HCT116 (cell line): ENCODE results near the gene FILIP1. TPM values are rescaled to one million over a fixed set of nuclear protein-coding genes. Genes with fewer than 3 reads are reported as not detected.

Experiments
- ATAC-seq: fragments of 200-7000 bp; cut with Tn5 transposase; 2 replicates; pipeline ENCODE4 v1.9.1; 2020; ENCODE audit warnings: mild to moderate bottlenecking, moderate library complexity
- BruUV-seq: library from RNA; stranded (reverse); fragments of 400-500 nt; replicated peaks from 2 replicates; lab custom pipeline; 2021; lab: Mats Ljungman, UMichigan
- CTCF ChIA-PET: fragments of 300-600 bp; sonication (Branson Sonifier 250); formaldehyde crosslinking; loops from one replicate; lab custom pipeline; 2021; ENCODE audit warnings: antibody characterized with exemption; lab: Charles Lee
- POLR2A ChIA-PET: fragments of 300-600, 350-600 bp; sonication (Branson Sonifier 250); formaldehyde crosslinking; loops from one replicate; lab custom pipeline; 2021; ENCODE audit warnings: antibody characterized with exemption; lab: Charles Lee
- RAD21 ChIA-PET, 2 experiments: fragments of 300-600 bp; sonication (Branson Sonifier 250); formaldehyde crosslinking; loops; one replicate each; lab custom pipeline; 2023; ENCODE audit warnings: low total read pairs in 2 of 2; ENCODE audit not compliant: uncharacterized antibody in 2 of 2, unreplicated experiment in 2 of 2, low non-redundant PET in 1 of 2; lab: Charles Lee
- DNase-seq: peaks from one replicate; pipeline ENCODE4 v3.0.0-alpha.2; 2010; ENCODE audit warnings: low read depth, low spot score
- H2AFZ ChIP-seq: fragments of 200-600 bp; shearing (Covaris generic), sonication (generic); 2 replicates; pipeline ENCODE4 v1.6.1; 2017; ENCODE audit warnings: low read depth, mixed run types, mixed read lengths, antibody characterized with exemption, low read length; ENCODE audit not compliant: poor library complexity, severe bottlenecking
- H3K27ac ChIP-seq: 2 replicates; pipeline ENCODE4 v1.5.1; 2012; ENCODE audit warnings: low read depth, low read length
- H3K27me3 ChIP-seq: fragments of 200-600 bp; sonication (generic); 2 replicates; pipeline ENCODE4 v1.6.1; 2016; ENCODE audit warnings: mixed run types, low read length, mixed read lengths; ENCODE audit not compliant: insufficient read depth
- H3K36me3 ChIP-seq, 2 experiments: fragments of 200-500 bp in 1 of 2; fragments of 200-600 bp in 1 of 2; sonication (Bioruptor generic) in 1 of 2; sonication (generic) in 1 of 2; 2 replicates each; pipeline versions ENCODE4 v1.5.1 to v1.6.1; 2014 to 2016; ENCODE audit warnings: low read length in 2 of 2, inconsistent platforms in 1 of 2, mixed read lengths in 1 of 2, mixed run types in 1 of 2; ENCODE audit not compliant: insufficient read depth in 2 of 2, control insufficient read depth in 1 of 2
- H3K4me1 ChIP-seq, 2 experiments: fragments of 200-600 bp in 1 of 2; sonication (generic) in 1 of 2; 2 replicates each; pipeline versions ENCODE4 v1.5.1 to v1.6.1; 2012 to 2017; ENCODE audit warnings: low read length in 2 of 2, inconsistent platforms in 1 of 2, mild to moderate bottlenecking in 1 of 2, mixed read lengths in 1 of 2, mixed run types in 1 of 2, moderate library complexity in 1 of 2; ENCODE audit not compliant: insufficient read depth in 2 of 2, control insufficient read depth in 1 of 2
- H3K4me2 ChIP-seq: fragments of 200-600 bp; sonication (generic); 2 replicates; pipeline ENCODE4 v1.6.1; 2017; ENCODE audit warnings: mixed run types, low read length, mixed read lengths
- H3K4me3 ChIP-seq, 2 experiments: fragments of 200-600 bp in 1 of 2; sonication (generic) in 1 of 2; replicated peaks in 1 of 2; 2 replicates each; pipeline ENCODE4 v1.5.1; 2011 to 2016; ENCODE audit warnings: low read length in 2 of 2, control low read depth in 1 of 2, low read depth in 1 of 2, mild to moderate bottlenecking in 1 of 2, mixed read lengths in 1 of 2, mixed run types in 1 of 2
- H3K79me2 ChIP-seq: fragments of 200-600 bp; sonication (generic); 2 replicates; pipeline ENCODE4 v1.6.1; 2017; ENCODE audit warnings: mild to moderate bottlenecking, mixed run types, low read length, moderate library complexity, mixed read lengths; ENCODE audit not compliant: insufficient read depth
- H3K9ac ChIP-seq: fragments of 200-600 bp; sonication (generic); 2 replicates; pipeline ENCODE4 v1.6.1; 2016; ENCODE audit warnings: low read length, mixed read lengths
- H3K9me2 ChIP-seq: fragments of 200-600 bp; sonication (generic), shearing (Covaris generic); 2 replicates; pipeline ENCODE4 v1.6.1; 2017; ENCODE audit warnings: mixed run types, mild to moderate bottlenecking, moderate library complexity; ENCODE audit not compliant: insufficient read depth
- H3K9me3 ChIP-seq, 2 experiments: fragments of 200-500 bp in 1 of 2; fragments of 200-600 bp in 1 of 2; sonication (Bioruptor generic) in 1 of 2; sonication (generic) in 1 of 2; 2 replicates each; pipeline ENCODE4 v1.6.1; 2014 to 2017; ENCODE audit warnings: low read length in 2 of 2, mixed read lengths in 2 of 2, inconsistent platforms in 1 of 2, low read depth in 1 of 2, mild to moderate bottlenecking in 1 of 2, mixed run types in 1 of 2, moderate library complexity in 1 of 2; ENCODE audit not compliant: control insufficient read depth in 1 of 2, insufficient read depth in 1 of 2
- H4K20me1 ChIP-seq: fragments of 200-600 bp; sonication (generic), shearing (Covaris generic); 2 replicates; pipeline ENCODE4 v1.6.1; 2017; ENCODE audit warnings: mixed run types, mild to moderate bottlenecking, moderate library complexity; ENCODE audit not compliant: insufficient read depth
- CBX3 ChIP-seq: IDR thresholded peaks from 2 replicates; pipeline ENCODE4 v1.6.1; 2012; ENCODE audit warnings: low read depth
- EGR1 ChIP-seq: IDR thresholded peaks from 2 replicates; pipeline ENCODE4 v1.6.1; 2012; ENCODE audit warnings: low read depth
- ELF1 ChIP-seq: IDR thresholded peaks from 2 replicates; pipeline ENCODE4 v1.6.1; 2012; ENCODE audit warnings: low read depth, borderline replicate concordance
- EZH2 ChIP-seq: fragments of 200-600 bp; sonication (generic); IDR thresholded peaks from 2 replicates; pipeline ENCODE4 v1.6.1; 2017; ENCODE audit warnings: antibody characterized with exemption, mixed run types
- FOSL1 ChIP-seq: IDR thresholded peaks from 2 replicates; pipeline ENCODE4 v1.6.1; 2012; ENCODE audit warnings: low read depth
- JUND ChIP-seq: IDR thresholded peaks from 2 replicates; pipeline ENCODE4 v1.6.1; 2012
- MAX ChIP-seq: IDR thresholded peaks from 2 replicates; pipeline ENCODE4 v1.6.1; 2012
- POLR2A ChIP-seq: IDR thresholded peaks from 2 replicates; pipeline ENCODE4 v1.7.0; 2011; ENCODE audit warnings: borderline replicate concordance; ENCODE audit not compliant: insufficient read depth, insufficient read length; ENCODE audit errors: extremely low read depth
- POLR2AphosphoS5 ChIP-seq: IDR thresholded peaks from 2 replicates; pipeline ENCODE4 v1.6.1; 2011; ENCODE audit warnings: mild to moderate bottlenecking, low read depth, low read length, moderate library complexity
- RAD21 ChIP-seq: IDR thresholded peaks from 2 replicates; pipeline ENCODE4 v1.6.1; 2012; ENCODE audit warnings: low read depth, mild to moderate bottlenecking
- SIN3A ChIP-seq: IDR thresholded peaks from 2 replicates; pipeline ENCODE4 v1.6.1; 2012; ENCODE audit warnings: low read depth
- SP1 ChIP-seq: IDR thresholded peaks from 2 replicates; pipeline ENCODE4 v1.6.1; 2012; ENCODE audit warnings: low read depth
- SRF ChIP-seq: IDR thresholded peaks from 2 replicates; pipeline ENCODE4 v1.6.1; 2012; ENCODE audit warnings: low read depth
- TCF7L2 ChIP-seq: IDR thresholded peaks from 2 replicates; pipeline ENCODE4 v1.7.0; 2011; ENCODE audit warnings: borderline replicate concordance, inconsistent platforms; ENCODE audit not compliant: insufficient read depth, insufficient read length; ENCODE audit errors: extremely low read depth
- YY1 ChIP-seq: IDR thresholded peaks from 2 replicates; pipeline ENCODE4 v1.6.1; 2011; ENCODE audit warnings: low read length, low read depth, moderate library complexity, mild to moderate bottlenecking; ENCODE audit not compliant: insufficient replicate concordance; ENCODE audit errors: extremely low read depth
- ZBTB33 ChIP-seq: IDR thresholded peaks from 2 replicates; pipeline ENCODE4 v1.6.1; 2011; ENCODE audit warnings: mild to moderate bottlenecking, low read length, moderate library complexity; ENCODE audit not compliant: insufficient replicate concordance; ENCODE audit errors: extremely low read depth
- ZFX ChIP-seq: fragments of 450-650 bp; IDR thresholded peaks from 2 replicates; pipeline ENCODE4 v1.6.1; 2017
- ZNF274 ChIP-seq: fragments of 200-500 bp; sonication (Bioruptor generic); IDR thresholded peaks from 2 replicates; pipeline ENCODE4 v1.6.1; 2014; ENCODE audit warnings: mild to moderate bottlenecking, low read depth, low read length, inconsistent platforms
- intact Hi-C: fragments of 100-400 bp; cut with micrococcal nuclease; formaldehyde crosslinking; loops from 2 replicates; pipeline ENCODE4 v1.10.0; 2022
- total RNA-seq: library from RNA; stranded (reverse); gene quantifications from one replicate; pipeline ENCODE4 v1.2.1, GENCODE V29; 2021; ENCODE audit not compliant: unreplicated experiment
- TF ChIP-seq, protein P1 (sequence below), 3 experiments: fragments of 200-600 bp in 1 of 3; sonication (generic) in 1 of 3; IDR thresholded peaks in 2 of 3; conservative IDR thresholded peaks in 1 of 3; 2 replicates each; pipeline ENCODE4 v1.5.1; 2012 to 2017; ENCODE audit warnings: low read depth in 2 of 3, low read length in 2 of 3, antibody characterized with exemption in 1 of 3, borderline replicate concordance in 1 of 3, control low read depth in 1 of 3, mild to moderate bottlenecking in 1 of 3, mixed read lengths in 1 of 3, mixed run types in 1 of 3, moderate library complexity in 1 of 3; ENCODE audit not compliant: insufficient read depth in 1 of 3
- TF ChIP-seq, protein P2 (sequence below): IDR thresholded peaks from 2 replicates; pipeline ENCODE4 v1.6.1; 2012; ENCODE audit warnings: low read depth

Gene FILIP1
- total RNA-seq, 1 experiment from 2014 or later, result 0.05 TPM

DNA sequence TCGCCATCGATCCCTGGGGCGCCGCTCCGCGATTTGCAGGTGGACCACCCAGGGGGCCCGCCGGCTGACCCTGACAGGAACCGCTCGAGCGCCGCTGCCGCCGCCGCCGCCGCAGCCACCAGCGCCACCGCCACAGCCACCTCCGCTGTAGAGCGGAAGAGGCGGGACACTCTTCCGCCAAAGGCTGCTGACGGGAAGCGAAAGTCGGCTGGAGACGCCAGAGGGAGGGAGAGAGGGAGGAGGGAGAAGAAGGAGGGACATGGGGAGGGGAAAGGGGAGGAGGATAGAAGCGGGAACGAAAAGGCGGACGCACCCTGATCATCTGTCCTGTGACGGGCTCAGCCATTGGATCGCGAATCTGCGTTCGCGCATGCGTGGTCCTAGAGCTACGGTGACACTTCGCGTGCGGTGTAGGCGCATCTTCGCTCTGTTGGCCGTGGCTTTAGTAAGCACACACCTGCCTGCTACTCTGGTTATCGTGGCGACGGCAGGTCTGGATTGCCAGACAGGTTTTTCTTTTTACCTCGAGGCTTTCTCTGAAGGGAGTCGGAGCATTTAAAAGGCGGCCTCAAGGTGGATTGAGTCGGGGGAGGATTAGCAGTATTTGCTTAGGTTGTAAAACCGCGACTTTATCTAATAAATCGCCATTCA, 208.8 kb downstream of the FILIP1 start, which contains the start of gene TMEM30A:
Gene TMEM30A, minus strand, starts transcription at position 161 of the 651 bp plus-strand sequence. Its CDS starts 154 bp downstream, at position 7.
- DNase-seq (peak; percentile 98), ATAC-seq (peak; percentile 99)
- intact Hi-C loops, result no loop called here
- Histone ChIP-seq H3K9me2 (no peaks in the 10 kb centered on the region), H3K36me3 (no peaks in the 10 kb centered on the region), H3K4me3 (peak within 1 kb of the TSS; percentile 86 to 98), H3K4me1 (peaks cover 6 to 19% of the 10 kb centered on the region in 2 experiments; a peak in 3 of 4 replicates), H3K27ac (peak within 1 kb of the TSS; percentile 58), H3K9ac (peak within 1 kb of the TSS; percentile 81), H3K27me3 (no peaks in the 10 kb centered on the region), H4K20me1 (no peaks in the 10 kb centered on the region), H3K79me2 (peaks cover 55% of the 10 kb centered on the region), H3K4me2 (peak within 1 kb of the TSS; percentile 90), H2AFZ (peak within 1 kb of the TSS; percentile 59), H3K9me3 (no peaks in the 10 kb centered on the region)
- RAD21 ChIA-PET, result no interaction called here
- BruUV-seq, result no TSS peak
- CTCF ChIA-PET, result interaction anchor here (1.4 kb wide), 1 partner anchor 13 kb away, joined by 10 read pairs; no protein-coding TSS in a partner anchor
- POLR2A ChIA-PET, result interaction anchor here (1.1 to 1.5 kb wide), 2 partner anchors 11 to 14 kb away, joined by 3 read pairs; no protein-coding TSS in a partner anchor
- TF ChIP-seq ZNF274 (no peak), ELF1 (peak; percentile 32; the same call in 1 of the 2 replicates), RAD21 (no peak), SIN3A (peak; percentile 82), EZH2 (no peak), ZFX (no peak; the same call in 1 of the 2 replicates), SP1 (peak; percentile 82), ZBTB33 (no peak), POLR2A (peak; percentile 93), EGR1 (no peak), SRF (no peak), POLR2AphosphoS5 (peak; percentile 98), JUND (no peak), MAX (peak; percentile 92), YY1 (peak; percentile 72), TCF7L2 (no peak), CBX3 (peak; percentile 84; the same call in 1 of the 2 replicates), FOSL1 (no peak)
- TF ChIP-seq, protein P1, sequence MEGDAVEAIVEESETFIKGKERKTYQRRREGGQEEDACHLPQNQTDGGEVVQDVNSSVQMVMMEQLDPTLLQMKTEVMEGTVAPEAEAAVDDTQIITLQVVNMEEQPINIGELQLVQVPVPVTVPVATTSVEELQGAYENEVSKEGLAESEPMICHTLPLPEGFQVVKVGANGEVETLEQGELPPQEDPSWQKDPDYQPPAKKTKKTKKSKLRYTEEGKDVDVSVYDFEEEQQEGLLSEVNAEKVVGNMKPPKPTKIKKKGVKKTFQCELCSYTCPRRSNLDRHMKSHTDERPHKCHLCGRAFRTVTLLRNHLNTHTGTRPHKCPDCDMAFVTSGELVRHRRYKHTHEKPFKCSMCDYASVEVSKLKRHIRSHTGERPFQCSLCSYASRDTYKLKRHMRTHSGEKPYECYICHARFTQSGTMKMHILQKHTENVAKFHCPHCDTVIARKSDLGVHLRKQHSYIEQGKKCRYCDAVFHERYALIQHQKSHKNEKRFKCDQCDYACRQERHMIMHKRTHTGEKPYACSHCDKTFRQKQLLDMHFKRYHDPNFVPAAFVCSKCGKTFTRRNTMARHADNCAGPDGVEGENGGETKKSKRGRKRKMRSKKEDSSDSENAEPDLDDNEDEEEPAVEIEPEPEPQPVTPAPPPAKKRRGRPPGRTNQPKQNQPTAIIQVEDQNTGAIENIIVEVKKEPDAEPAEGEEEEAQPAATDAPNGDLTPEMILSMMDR (IDR thresholded peaks at IDR 0.05 in 2 of 3, conservative IDR thresholded peaks at IDR 0.05 in 1 of 3; ENCODE audit: borderline replicate concordance in 1 of 3, insufficient read depth in 1 of 3, low read depth in 2 of 3, low read length in 2 of 3), result no peak
- TF ChIP-seq, protein P2, sequence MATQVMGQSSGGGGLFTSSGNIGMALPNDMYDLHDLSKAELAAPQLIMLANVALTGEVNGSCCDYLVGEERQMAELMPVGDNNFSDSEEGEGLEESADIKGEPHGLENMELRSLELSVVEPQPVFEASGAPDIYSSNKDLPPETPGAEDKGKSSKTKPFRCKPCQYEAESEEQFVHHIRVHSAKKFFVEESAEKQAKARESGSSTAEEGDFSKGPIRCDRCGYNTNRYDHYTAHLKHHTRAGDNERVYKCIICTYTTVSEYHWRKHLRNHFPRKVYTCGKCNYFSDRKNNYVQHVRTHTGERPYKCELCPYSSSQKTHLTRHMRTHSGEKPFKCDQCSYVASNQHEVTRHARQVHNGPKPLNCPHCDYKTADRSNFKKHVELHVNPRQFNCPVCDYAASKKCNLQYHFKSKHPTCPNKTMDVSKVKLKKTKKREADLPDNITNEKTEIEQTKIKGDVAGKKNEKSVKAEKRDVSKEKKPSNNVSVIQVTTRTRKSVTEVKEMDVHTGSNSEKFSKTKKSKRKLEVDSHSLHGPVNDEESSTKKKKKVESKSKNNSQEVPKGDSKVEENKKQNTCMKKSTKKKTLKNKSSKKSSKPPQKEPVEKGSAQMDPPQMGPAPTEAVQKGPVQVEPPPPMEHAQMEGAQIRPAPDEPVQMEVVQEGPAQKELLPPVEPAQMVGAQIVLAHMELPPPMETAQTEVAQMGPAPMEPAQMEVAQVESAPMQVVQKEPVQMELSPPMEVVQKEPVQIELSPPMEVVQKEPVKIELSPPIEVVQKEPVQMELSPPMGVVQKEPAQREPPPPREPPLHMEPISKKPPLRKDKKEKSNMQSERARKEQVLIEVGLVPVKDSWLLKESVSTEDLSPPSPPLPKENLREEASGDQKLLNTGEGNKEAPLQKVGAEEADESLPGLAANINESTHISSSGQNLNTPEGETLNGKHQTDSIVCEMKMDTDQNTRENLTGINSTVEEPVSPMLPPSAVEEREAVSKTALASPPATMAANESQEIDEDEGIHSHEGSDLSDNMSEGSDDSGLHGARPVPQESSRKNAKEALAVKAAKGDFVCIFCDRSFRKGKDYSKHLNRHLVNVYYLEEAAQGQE, result no peak
